ENCODE results near the gene DEXI. TPM values are rescaled to one million over a fixed set of nuclear protein-coding genes. Genes with fewer than 3 reads are reported as not detected.

DEXI gene
- total RNA-seq, 1 experiment from 2014 or later: 43.2 TPM

DNA sequence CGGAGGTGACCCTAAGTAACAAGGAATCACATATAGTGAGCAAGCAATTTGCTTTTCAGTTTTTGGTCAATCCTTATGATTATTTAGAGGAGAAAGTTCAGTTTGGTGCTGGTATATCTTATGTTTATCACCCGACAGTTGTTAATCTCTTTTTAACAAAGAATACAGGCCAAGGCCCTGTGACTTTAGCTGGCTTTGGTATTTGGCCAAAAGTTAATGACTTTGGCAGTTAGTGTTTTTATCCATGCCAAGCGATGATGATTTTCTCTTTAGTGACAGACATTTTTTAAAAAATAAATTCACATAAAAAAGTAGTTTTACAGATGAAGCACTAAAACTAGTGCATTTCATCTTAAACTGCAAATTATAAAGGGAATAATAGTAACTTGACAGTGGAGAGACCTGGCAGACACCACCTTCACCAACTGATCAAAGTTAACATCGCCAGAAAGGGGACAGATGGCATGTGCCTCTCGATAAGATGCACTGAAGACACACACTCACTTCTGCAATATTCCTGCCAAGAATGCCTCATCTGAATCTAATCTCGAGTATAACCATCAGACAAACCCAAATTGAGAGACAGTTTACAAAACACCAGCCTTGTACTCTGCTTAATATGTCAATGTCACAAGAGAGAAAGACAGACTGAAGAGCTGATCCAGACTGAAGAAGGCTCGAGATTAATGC lies 6.9 kb downstream of the DEXI start:
- Histone ChIP-seq H3K4me1 (ENCODE audit: insufficient read depth, low read length) (peaks cover 12% of the 10 kb centered on the region), H3K9me2 (replicated peaks; ENCODE audit: low read length) (no peaks in the 10 kb centered on the region), H4K20me1 (ENCODE audit: low read length) (peaks cover 8% of the 10 kb centered on the region; the same call in 1 of the 2 replicates), H3K9ac (ENCODE audit: low read length) (no peak overlapping the region), H3K27me3 (ENCODE audit: low read length) (no peaks in the 10 kb centered on the region), H3F3A (ENCODE audit: low read length, unreplicated experiment) (no peaks in the 10 kb centered on the region), H3K79me2 (ENCODE audit: low read length) (peaks cover 52% of the 10 kb centered on the region), H3K4me3 (ENCODE audit: low read length) (no peak overlapping the region), H3K4me2 (ENCODE audit: low read length) (no peak overlapping the region), H2AFZ (ENCODE audit: low read length) (no peak overlapping the region), H3K9me3 (ENCODE audit: low read length) (no peaks in the 10 kb centered on the region), H3K36me3 (ENCODE audit: low read depth, low read length) (no peaks in the 10 kb centered on the region), H3K27ac (ENCODE audit: low read length) (no peak overlapping the region)
- no peak for DNase-seq
- CTCF ChIA-PET: no interaction called here
- intact Hi-C loops (cut with micrococcal nuclease): no loop called here
- ATAC-seq: no peak
- POLR2A ChIA-PET (ENCODE audit: unreplicated experiment): no interaction called here
- TF ChIP-seq, protein P1, sequence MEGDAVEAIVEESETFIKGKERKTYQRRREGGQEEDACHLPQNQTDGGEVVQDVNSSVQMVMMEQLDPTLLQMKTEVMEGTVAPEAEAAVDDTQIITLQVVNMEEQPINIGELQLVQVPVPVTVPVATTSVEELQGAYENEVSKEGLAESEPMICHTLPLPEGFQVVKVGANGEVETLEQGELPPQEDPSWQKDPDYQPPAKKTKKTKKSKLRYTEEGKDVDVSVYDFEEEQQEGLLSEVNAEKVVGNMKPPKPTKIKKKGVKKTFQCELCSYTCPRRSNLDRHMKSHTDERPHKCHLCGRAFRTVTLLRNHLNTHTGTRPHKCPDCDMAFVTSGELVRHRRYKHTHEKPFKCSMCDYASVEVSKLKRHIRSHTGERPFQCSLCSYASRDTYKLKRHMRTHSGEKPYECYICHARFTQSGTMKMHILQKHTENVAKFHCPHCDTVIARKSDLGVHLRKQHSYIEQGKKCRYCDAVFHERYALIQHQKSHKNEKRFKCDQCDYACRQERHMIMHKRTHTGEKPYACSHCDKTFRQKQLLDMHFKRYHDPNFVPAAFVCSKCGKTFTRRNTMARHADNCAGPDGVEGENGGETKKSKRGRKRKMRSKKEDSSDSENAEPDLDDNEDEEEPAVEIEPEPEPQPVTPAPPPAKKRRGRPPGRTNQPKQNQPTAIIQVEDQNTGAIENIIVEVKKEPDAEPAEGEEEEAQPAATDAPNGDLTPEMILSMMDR (conservative IDR thresholded peaks at IDR 0.05; ENCODE audit: low read depth, low read length): no peak
- TF ChIP-seq EZH2 (IDR thresholded peaks at IDR 0.05; ENCODE audit: low read length, unreplicated experiment) (no peak), EZH2phosphoT487 (IDR thresholded peaks at IDR 0.05; ENCODE audit: borderline replicate concordance, low read length) (no peak)
- no TSS peak for BruUV-seq (replicated peaks)

- DNase-seq: no peak
- Histone ChIP-seq H3K27ac (ENCODE audit: low read length) (no peak overlapping the region), H3K4me3 (ENCODE audit: low read length) (no peak overlapping the region), H3K4me2 (ENCODE audit: low read length) (no peak overlapping the region), H3F3A (ENCODE audit: low read length, unreplicated experiment) (no peaks in the 10 kb centered on the region), H3K4me1 (ENCODE audit: insufficient read depth, low read length) (peaks cover 4% of the 10 kb centered on the region), H3K36me3 (ENCODE audit: low read depth, low read length) (no peaks in the 10 kb centered on the region), H4K20me1 (ENCODE audit: low read length) (no peaks in the 10 kb centered on the region), H3K9me3 (ENCODE audit: low read length) (no peaks in the 10 kb centered on the region), H2AFZ (ENCODE audit: low read length) (no peak overlapping the region), H3K27me3 (ENCODE audit: low read length) (no peaks in the 10 kb centered on the region), H3K79me2 (ENCODE audit: low read length) (peaks cover 43% of the 10 kb centered on the region), H3K9ac (ENCODE audit: low read length) (no peak overlapping the region), H3K9me2 (replicated peaks; ENCODE audit: low read length) (no peaks in the 10 kb centered on the region)
- BruUV-seq (replicated peaks): no TSS peak
- TF ChIP-seq, protein P1 (conservative IDR thresholded peaks at IDR 0.05; ENCODE audit: low read depth, low read length): no peak
- TF ChIP-seq EZH2 (IDR thresholded peaks at IDR 0.05; ENCODE audit: low read length, unreplicated experiment) (no peak), EZH2phosphoT487 (IDR thresholded peaks at IDR 0.05; ENCODE audit: borderline replicate concordance, low read length) (no peak)
- ChIA-PET CTCF (no interaction called here), POLR2A (ENCODE audit: unreplicated experiment) (no interaction called here)
- intact Hi-C loops (cut with micrococcal nuclease): no loop called here
- no peak for ATAC-seq
Observed at GRCh38 chr16:10934325-10935107, 7.8 kb downstream of the DEXI start.

GRCh38 chr16:10933865-10934264 lies 8.4 kb downstream of the DEXI start:
- CTCF ChIA-PET: no interaction called here

More at GRCh38 chr16:10933865-10934264, 8.4 kb downstream of the DEXI start:
- Histone ChIP-seq H3K9ac (ENCODE audit: low read length) (no peak overlapping the region), H3K4me3 (ENCODE audit: low read length) (no peak overlapping the region), H3K4me2 (ENCODE audit: low read length) (no peak overlapping the region), H3K4me1 (ENCODE audit: insufficient read depth, low read length) (no peaks in the 10 kb centered on the region), H3F3A (ENCODE audit: low read length, unreplicated experiment) (no peaks in the 10 kb centered on the region), H3K36me3 (ENCODE audit: low read depth, low read length) (no peaks in the 10 kb centered on the region), H4K20me1 (ENCODE audit: low read length) (no peaks in the 10 kb centered on the region), H3K27ac (ENCODE audit: low read length) (no peak overlapping the region), H3K27me3 (ENCODE audit: low read length) (no peaks in the 10 kb centered on the region), H3K9me3 (ENCODE audit: low read length) (no peaks in the 10 kb centered on the region), H2AFZ (ENCODE audit: low read length) (no peak overlapping the region), H3K9me2 (replicated peaks; ENCODE audit: low read length) (no peaks in the 10 kb centered on the region), H3K79me2 (ENCODE audit: low read length) (peaks cover 37% of the 10 kb centered on the region)
- DNase-seq (no peak), ATAC-seq (no peak)
- TF ChIP-seq EZH2phosphoT487 (IDR thresholded peaks at IDR 0.05; ENCODE audit: borderline replicate concordance, low read length): no peak
- no peak for TF ChIP-seq EZH2 (IDR thresholded peaks at IDR 0.05; ENCODE audit: low read length, unreplicated experiment)
- TF ChIP-seq, protein P1 (conservative IDR thresholded peaks at IDR 0.05; ENCODE audit: low read depth, low read length): no peak
- no TSS peak for BruUV-seq (replicated peaks)
- POLR2A ChIA-PET (ENCODE audit: unreplicated experiment): no interaction called here
- intact Hi-C loops (cut with micrococcal nuclease): no loop called here

Data from PC-3 (cell line).